ENCODE data around the gene DNAH7. TPM values are rescaled to one million over a fixed set of nuclear protein-coding genes. Genes with fewer than 3 reads are reported as not detected.

Gene DNAH7
- total and polyA plus RNA-seq, 2 of the 4 experiments (the other 2 are of a cell fraction), result 0.22 to 0.36 TPM

- DNase-seq, result no peak
- no peak overlapping the region; the same call in 1 of the 2 replicates for H4K91ac ChIP-seq (ENCODE audit: insufficient read depth, low read depth, low read length)
- no peak overlapping the region for H2BK5ac ChIP-seq (ENCODE audit: low read depth, low read length, poor library complexity, severe bottlenecking)
- H2AK5ac ChIP-seq (ENCODE audit: low read depth, low read length), result no peak overlapping the region
- H3K4me1 ChIP-seq (ENCODE audit: control insufficient read depth, insufficient read depth, low read length), result peaks cover 4% of the 10 kb centered on the region
- peak overlapping the region; percentile 51; the same call in 1 of the 2 replicates for H2BK20ac ChIP-seq (ENCODE audit: low read depth, low read length)
- BruUV-seq (replicated peaks), result no TSS peak
- H3K9me3 ChIP-seq (ENCODE audit: control insufficient read depth, insufficient read depth, low read length), result no peaks in the 10 kb centered on the region
- no peak overlapping the region for H3K9ac ChIP-seq (ENCODE audit: low read depth, low read length)
- H4K8ac ChIP-seq (ENCODE audit: low read depth in 2 of 2, low read length in 2 of 2), result no peak overlapping the region
- no peak overlapping the region; the same call in 1 of the 2 replicates for H3K18ac ChIP-seq (ENCODE audit: low read depth, low read length)
- intact Hi-C loops (cut with micrococcal nuclease), result no loop called here
- ChIA-PET CTCF (interaction anchor here (0.5 to 0.6 kb wide), 3 partner anchors 53 to 494 kb away, joined by 3 to 5 read pairs (median 4); no protein-coding TSS in a partner anchor), POLR2A (ENCODE audit: unreplicated experiment) (interaction anchor here (0.6 kb wide), 1 partner anchor 12 kb away, joined by 6 read pairs; no protein-coding TSS in a partner anchor)
- no peaks in the 10 kb centered on the region for H4K20me1 ChIP-seq (ENCODE audit: insufficient read depth, low read length)
- H3K23ac ChIP-seq (ENCODE audit: low read depth, low read length), result no peak overlapping the region
- H3K27ac ChIP-seq (ENCODE audit: insufficient read depth, low read length), result no peak overlapping the region
- no peak overlapping the region for H2AK9ac ChIP-seq (replicated peaks; ENCODE audit: low read depth, low read length, poor library complexity)
- no peak for ATAC-seq (ENCODE audit: low read depth)
- H3K4ac ChIP-seq (ENCODE audit: low read depth, low read length), result peak overlapping the region; percentile 24; the same call in 1 of the 2 replicates
- no peak overlapping the region for H3K4me2 ChIP-seq (ENCODE audit: low read depth, low read length)
- no peak overlapping the region for H3K4me3 ChIP-seq (ENCODE audit: insufficient read depth, low read depth, low read length)
- H3K27me3 ChIP-seq (ENCODE audit: control insufficient read depth, insufficient read depth, low read length), result no peaks in the 10 kb centered on the region
- TF ChIP-seq MAFK (IDR thresholded peaks at IDR 0.05; ENCODE audit: low read depth, low read length), result no peak
- no peak for TF ChIP-seq CTCF (conservative IDR thresholded peaks at IDR 0.05; ENCODE audit: low read depth, low read length)
- TF ChIP-seq RFX5 (IDR thresholded peaks at IDR 0.05; ENCODE audit: low read depth, low read length), result no peak
- no peak for TF ChIP-seq MAZ (IDR thresholded peaks at IDR 0.05; ENCODE audit: borderline replicate concordance, low read depth, low read length)
- no peak for TF ChIP-seq POLR2A (IDR thresholded peaks at IDR 0.05; ENCODE audit: low read depth, low read length)
- TF ChIP-seq NFE2L2 (IDR thresholded peaks at IDR 0.05; ENCODE audit: low read depth, low read length), result no peak
- TF ChIP-seq RCOR1 (IDR thresholded peaks at IDR 0.05; ENCODE audit: insufficient replicate concordance, low read length), result no peak
- no peak for TF ChIP-seq ELK1 (IDR thresholded peaks at IDR 0.05; ENCODE audit: borderline replicate concordance, low read depth, low read length)
- TF ChIP-seq CEBPB (IDR thresholded peaks at IDR 0.05; ENCODE audit: low read depth, low read length), result no peak
- no peak for TF ChIP-seq SMC3 (IDR thresholded peaks at IDR 0.05; ENCODE audit: low read depth, low read length)
- no peak for TF ChIP-seq USF2 (IDR thresholded peaks at IDR 0.05; ENCODE audit: low read depth, low read length)
- no peaks in the 10 kb centered on the region for H3K79me1 ChIP-seq (ENCODE audit: low read depth in 1 of 2, low read length in 2 of 2)
- H2BK120ac ChIP-seq (ENCODE audit: low read depth, low read length), result no peak overlapping the region; the same call in 1 of the 2 replicates
- no peaks in the 10 kb centered on the region for H3K36me3 ChIP-seq (ENCODE audit: control insufficient read depth, insufficient read depth, low read length)
- H2AFZ ChIP-seq (replicated peaks; ENCODE audit: low read length, poor library complexity), result no peak overlapping the region
- no peaks in the 10 kb centered on the region for H3K9me1 ChIP-seq (ENCODE audit: insufficient read depth, low read length)
- no peak overlapping the region for H3K56ac ChIP-seq (ENCODE audit: extremely low read depth, insufficient read depth, low read length)
- no peak overlapping the region for H4K5ac ChIP-seq (ENCODE audit: low read depth, low read length)
- H3K14ac ChIP-seq (replicated peaks; ENCODE audit: low read depth, low read length), result peak overlapping the region; percentile 38; the same call in 1 of the 2 replicates
- in situ Hi-C loops (cut with MboI; ENCODE audit: low sequenced_read_pairs), result loop anchor here (5.0 to 25.0 kb wide), 4 partner anchors 223 to 680 kb away; no protein-coding TSS in a partner anchor
- H2BK15ac ChIP-seq (ENCODE audit: low read depth, low read length), result peak overlapping the region; percentile 85; the same call in 1 of the 3 replicates
- dilution Hi-C loops (cut with HindIII; ENCODE audit: low sequenced_read_pairs, unreplicated experiment), result no loop called here
These were observed 6.0 kb upstream of the DNAH7 start for GRCh38 chr2:196074631-196075030.

Measured in IMR-90 (cell line).